ENCODE data around the gene INHA.

GRCh38 chr2:219533930-219534661 lies 38.0 kb upstream of the INHA start:
- TF ChIP-seq, protein P1, sequence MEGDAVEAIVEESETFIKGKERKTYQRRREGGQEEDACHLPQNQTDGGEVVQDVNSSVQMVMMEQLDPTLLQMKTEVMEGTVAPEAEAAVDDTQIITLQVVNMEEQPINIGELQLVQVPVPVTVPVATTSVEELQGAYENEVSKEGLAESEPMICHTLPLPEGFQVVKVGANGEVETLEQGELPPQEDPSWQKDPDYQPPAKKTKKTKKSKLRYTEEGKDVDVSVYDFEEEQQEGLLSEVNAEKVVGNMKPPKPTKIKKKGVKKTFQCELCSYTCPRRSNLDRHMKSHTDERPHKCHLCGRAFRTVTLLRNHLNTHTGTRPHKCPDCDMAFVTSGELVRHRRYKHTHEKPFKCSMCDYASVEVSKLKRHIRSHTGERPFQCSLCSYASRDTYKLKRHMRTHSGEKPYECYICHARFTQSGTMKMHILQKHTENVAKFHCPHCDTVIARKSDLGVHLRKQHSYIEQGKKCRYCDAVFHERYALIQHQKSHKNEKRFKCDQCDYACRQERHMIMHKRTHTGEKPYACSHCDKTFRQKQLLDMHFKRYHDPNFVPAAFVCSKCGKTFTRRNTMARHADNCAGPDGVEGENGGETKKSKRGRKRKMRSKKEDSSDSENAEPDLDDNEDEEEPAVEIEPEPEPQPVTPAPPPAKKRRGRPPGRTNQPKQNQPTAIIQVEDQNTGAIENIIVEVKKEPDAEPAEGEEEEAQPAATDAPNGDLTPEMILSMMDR (IDR thresholded peaks at IDR 0.05) = no peak
- TF ChIP-seq POLR2A (IDR thresholded peaks at IDR 0.05) = no peak

All from adrenal gland (tissue), 5 donors.